GM18867 (cell line): ENCODE data around the gene ERBB2.
"Not testable (repeated sequence)": the region's sequence is repeated elsewhere in the genome, so short reads cannot be mapped to it uniquely, and the experiment has no call there.

ENCODE experiments used
- ATAC-seq: cut with Tn5 transposase; IDR thresholded peaks from one replicate; pipeline ENCODE4 v1.9.1; 2021; ENCODE audit warnings: mild to moderate bottlenecking, moderate library complexity; ENCODE audit not compliant: unreplicated experiment

Gene ERBB2

GRCh38 chr17:39701784-39702422 lies 2.0 kb downstream of the ERBB2 start:
- ATAC-seq, result no peak

GRCh38 chr17:39702901-39703893 lies 3.3 kb downstream of the ERBB2 start:
- ATAC-seq, result no peak

- no peak for ATAC-seq
Measured at GRCh38 chr17:39703913-39704312, 4.0 kb downstream of the ERBB2 start.

GRCh38 chr17:39704821-39705551 lies 5.1 kb downstream of the ERBB2 start:
- no peak for ATAC-seq

DNA sequence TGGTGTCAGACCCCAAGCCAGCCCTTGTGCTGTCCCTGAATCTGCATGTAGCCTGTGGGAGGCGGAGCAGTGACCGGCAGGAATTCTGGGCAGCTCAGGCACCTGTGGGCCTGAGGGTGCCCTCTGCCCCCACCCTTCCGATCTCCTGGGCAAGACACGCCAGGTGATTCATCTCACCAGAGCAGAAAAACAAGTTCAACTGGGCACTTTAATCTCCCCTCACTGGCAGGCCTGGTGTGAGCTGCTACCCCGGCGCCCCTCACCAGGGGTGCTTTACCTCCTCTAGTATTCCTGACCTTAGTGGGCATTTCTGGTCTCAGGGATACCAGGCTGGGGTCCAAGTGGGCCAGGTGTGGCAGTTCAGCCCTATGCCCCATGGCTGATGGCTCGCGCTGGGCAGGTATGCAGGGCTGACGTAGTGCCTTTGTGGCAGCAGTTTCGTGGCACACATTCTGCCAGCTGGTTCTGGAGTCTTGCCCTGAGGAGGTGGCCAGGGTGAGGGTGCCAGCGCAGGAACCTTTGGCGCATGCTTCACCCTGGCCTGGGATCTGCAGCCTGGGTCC lies 6.0 kb downstream of the ERBB2 start:
- no peak for ATAC-seq

- ATAC-seq, result no peak
Measured at GRCh38 chr17:39706383-39706782, 6.5 kb downstream of the ERBB2 start.

- ATAC-seq, result no peak
Measured at GRCh38 chr17:39706921-39707337, 7.1 kb downstream of the ERBB2 start.

DNA sequence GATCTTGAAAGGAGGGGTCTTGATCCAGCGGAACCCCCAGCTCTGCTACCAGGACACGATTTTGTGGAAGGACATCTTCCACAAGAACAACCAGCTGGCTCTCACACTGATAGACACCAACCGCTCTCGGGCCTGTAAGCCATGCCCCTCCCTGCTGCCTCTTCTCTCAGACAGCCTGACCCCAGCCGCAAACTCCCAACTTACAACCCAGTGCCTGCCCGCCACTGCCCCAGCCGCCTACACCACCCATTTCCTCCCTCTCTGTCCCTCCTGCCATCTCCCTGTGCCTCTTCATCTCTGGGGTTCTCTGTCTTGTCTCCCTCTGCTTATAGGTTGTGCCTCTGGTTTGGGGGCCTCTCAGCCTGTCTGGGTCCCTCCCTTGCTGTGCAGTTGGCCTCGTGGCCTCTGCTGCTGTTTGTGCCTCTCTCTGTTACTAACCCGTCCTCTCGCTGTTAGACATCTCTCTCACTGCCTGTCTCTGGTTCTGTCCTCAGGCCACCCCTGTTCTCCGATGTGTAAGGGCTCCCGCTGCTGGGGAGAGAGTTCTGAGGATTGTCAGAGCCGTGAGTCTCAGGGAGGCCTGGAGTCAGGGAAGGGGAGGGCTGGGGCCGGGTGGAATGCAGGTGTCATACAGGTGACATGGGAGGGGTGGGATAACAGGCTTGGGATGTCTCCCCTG lies 9.6 kb downstream of the ERBB2 start:
- ATAC-seq, result no peak

GRCh38 chr17:39709998-39710964 lies 10.4 kb downstream of the ERBB2 start:
- no peak for ATAC-seq

- ATAC-seq, result not testable (repeated sequence)
Measured at GRCh38 chr17:39711071-39711470, 11.2 kb downstream of the ERBB2 start.

GRCh38 chr17:39711851-39712250 lies 12.0 kb downstream of the ERBB2 start:
- ATAC-seq, result no peak

GRCh38 chr17:39714234-39714633 lies 14.4 kb downstream of the ERBB2 start:
- no peak for ATAC-seq

DNA sequence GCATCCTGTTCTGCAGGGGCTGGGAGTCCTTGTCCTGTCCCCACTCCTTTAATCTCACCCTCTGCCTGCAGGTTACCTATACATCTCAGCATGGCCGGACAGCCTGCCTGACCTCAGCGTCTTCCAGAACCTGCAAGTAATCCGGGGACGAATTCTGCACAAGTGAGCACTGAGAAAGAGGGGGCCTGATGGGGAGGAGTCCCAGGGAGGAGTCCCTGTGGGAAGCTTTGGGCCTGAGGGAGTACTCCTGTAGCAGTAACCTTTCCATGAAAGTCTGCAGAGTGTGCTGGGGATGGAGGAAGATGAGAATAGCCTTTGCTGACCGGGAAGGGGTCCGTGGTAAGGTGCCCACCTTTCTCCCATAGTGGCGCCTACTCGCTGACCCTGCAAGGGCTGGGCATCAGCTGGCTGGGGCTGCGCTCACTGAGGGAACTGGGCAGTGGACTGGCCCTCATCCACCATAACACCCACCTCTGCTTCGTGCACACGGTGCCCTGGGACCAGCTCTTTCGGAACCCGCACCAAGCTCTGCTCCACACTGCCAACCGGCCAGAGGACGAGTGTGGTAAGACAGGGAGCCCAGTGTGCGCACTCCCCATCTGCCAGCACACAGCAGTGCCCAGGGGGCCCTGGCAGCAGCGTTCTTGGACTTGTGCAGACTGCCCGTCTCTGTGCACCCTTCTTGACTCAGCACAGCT lies 15.7 kb downstream of the ERBB2 start:
- ATAC-seq, result no peak

GRCh38 chr17:39716073-39716818 lies 16.4 kb downstream of the ERBB2 start:
- ATAC-seq, result no peak

- ATAC-seq, result no peak
Measured at GRCh38 chr17:39716879-39717536, 17.1 kb downstream of the ERBB2 start.

GRCh38 chr17:39717660-39718059 lies 17.8 kb downstream of the ERBB2 start:
- no peak for ATAC-seq

DNA sequence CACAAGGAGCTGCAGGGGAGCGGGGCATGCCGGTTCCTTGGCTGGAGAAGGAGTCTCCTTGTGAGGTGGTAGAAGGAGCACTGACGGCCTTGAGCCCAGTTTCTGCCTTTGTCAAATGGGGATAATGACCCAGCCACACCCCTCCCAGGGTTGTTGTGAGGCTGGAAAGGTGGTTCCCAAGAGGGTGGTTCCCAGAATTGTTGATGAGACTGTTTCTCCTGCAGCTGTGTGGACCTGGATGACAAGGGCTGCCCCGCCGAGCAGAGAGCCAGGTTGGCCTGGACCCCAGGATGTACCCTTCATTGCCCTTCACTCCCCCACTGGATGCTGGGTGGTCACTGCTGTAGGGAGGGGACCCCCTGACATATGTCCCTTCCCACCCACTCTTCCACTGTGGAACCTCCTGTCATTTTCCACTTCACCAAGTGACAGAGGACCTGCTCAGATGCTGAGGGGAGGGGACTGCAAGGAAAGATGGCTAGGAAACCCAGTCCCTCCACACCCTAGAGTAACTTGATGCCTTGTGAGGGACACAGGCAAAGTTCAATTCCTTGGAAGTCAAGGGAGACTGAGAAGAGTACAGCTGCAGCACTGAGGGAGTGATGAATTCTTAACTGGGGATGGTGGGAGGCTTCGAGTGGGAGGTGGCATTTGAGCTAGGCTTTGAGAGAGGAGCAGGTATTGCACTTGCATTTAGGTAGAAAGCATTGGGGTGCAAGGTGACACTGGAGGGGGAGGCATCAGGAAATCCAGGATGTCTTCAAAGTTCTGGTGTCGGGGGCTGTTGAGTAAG lies 19.9 kb downstream of the ERBB2 start:
- no peak for ATAC-seq
